Activated CD8-positive, alpha-beta memory T cell treated with anti-CD3 and anti-CD28 coated beads, Interleukin-2, amount 50 U/mL, for 4 hours (primary cell): ENCODE measurements around the gene TBC1D1.
"Not testable (repeated sequence)": the region's sequence is repeated elsewhere in the genome, so short reads cannot be mapped to it uniquely, and the experiment has no call there.

ENCODE experiments used
- DNase-seq: peaks from one replicate; pipeline ENCODE4 v3.0.0-alpha.2; 2020

Gene TBC1D1

GRCh38 chr4:38017609-38018008, 126.7 kb downstream of the TBC1D1 start:
- DNase-seq: no peak

- no peak for DNase-seq
Observed at GRCh38 chr4:38020386-38020785, 129.5 kb downstream of the TBC1D1 start.

GRCh38 chr4:38020961-38021360, 130.1 kb downstream of the TBC1D1 start:
- not testable (repeated sequence) for DNase-seq

GRCh38 chr4:38021751-38022150, 130.9 kb downstream of the TBC1D1 start:
- no peak for DNase-seq

GRCh38 chr4:38023347-38024205, 132.7 kb downstream of the TBC1D1 start:
- DNase-seq: no peak

- DNase-seq: no peak
Observed at GRCh38 chr4:38024206-38024509, 133.3 kb downstream of the TBC1D1 start.

GRCh38 chr4:38025665-38026064, 134.8 kb downstream of the TBC1D1 start:
- no peak for DNase-seq

- DNase-seq: no peak
Observed at GRCh38 chr4:38026158-38026740, 135.4 kb downstream of the TBC1D1 start.

GRCh38 chr4:38030023-38030422, 139.1 kb downstream of the TBC1D1 start:
- DNase-seq: no peak

- peak; percentile 21 for DNase-seq
Observed at GRCh38 chr4:38034986-38035882, 144.3 kb downstream of the TBC1D1 start.

- DNase-seq: no peak
Observed at GRCh38 chr4:38036548-38036947, 145.7 kb downstream of the TBC1D1 start.

GRCh38 chr4:38037612-38038011, 146.7 kb downstream of the TBC1D1 start:
- no peak for DNase-seq

- DNase-seq: no peak
Observed at GRCh38 chr4:38040619-38041018, 149.7 kb downstream of the TBC1D1 start.

GRCh38 chr4:38044060-38044459, 153.2 kb downstream of the TBC1D1 start:
- no peak for DNase-seq

GRCh38 chr4:38045289-38045988, 154.6 kb downstream of the TBC1D1 start:
- DNase-seq: no peak

- no peak for DNase-seq
Observed at GRCh38 chr4:38046727-38047489, 156.0 kb downstream of the TBC1D1 start.

GRCh38 chr4:38049545-38050170, 158.8 kb downstream of the TBC1D1 start:
- DNase-seq: no peak

GRCh38 chr4:38050560-38051350, 159.9 kb downstream of the TBC1D1 start:
- no peak for DNase-seq

- no peak for DNase-seq
Observed at GRCh38 chr4:38055566-38055965, 164.7 kb downstream of the TBC1D1 start.

GRCh38 chr4:38056011-38056685, 165.3 kb downstream of the TBC1D1 start:
- DNase-seq: no peak
